Measurements from ENCODE around the gene POU2F3. TPM values are rescaled to one million over a fixed set of nuclear protein-coding genes. Genes with fewer than 3 reads are reported as not detected.

The POU2F3 gene
- total RNA-seq, 1 donor from 2014 or later = 0.97 TPM

DNA sequence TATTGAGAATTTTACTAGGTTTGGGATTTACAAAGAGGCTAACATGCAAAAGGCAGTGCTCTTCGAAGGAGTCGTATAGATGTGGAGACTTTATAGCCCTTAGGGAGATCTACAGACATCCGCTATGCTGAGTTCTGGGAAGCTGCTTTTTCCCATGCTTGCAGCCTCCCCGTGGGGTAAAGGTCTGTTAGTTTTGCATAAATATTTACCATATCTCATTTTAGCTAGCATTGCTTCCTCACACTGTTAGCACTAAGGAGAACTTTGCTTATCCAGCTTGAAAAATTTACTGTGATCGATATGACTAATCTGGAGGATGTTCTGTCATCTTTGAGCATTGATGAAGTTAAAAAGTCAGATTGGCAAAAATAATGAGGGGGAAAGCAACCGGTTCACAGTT is 114.8 kb downstream of the POU2F3 start:
- Mint-ChIP-seq H3K4me1 (ENCODE audit: unreplicated experiment) (peaks cover 19% of the 10 kb centered on the region), H3K36me3 (ENCODE audit: low read depth, unreplicated experiment) (peaks cover 14% of the 10 kb centered on the region), H3K4me3 (ENCODE audit: unreplicated experiment) (no peak overlapping the region), H3K27me3 (ENCODE audit: unreplicated experiment) (peaks cover 4% of the 10 kb centered on the region), H3K27ac (ENCODE audit: unreplicated experiment) (no peak overlapping the region), H3K9me3 (ENCODE audit: unreplicated experiment) (no peaks in the 10 kb centered on the region)
- TF ChIP-seq, protein P1, sequence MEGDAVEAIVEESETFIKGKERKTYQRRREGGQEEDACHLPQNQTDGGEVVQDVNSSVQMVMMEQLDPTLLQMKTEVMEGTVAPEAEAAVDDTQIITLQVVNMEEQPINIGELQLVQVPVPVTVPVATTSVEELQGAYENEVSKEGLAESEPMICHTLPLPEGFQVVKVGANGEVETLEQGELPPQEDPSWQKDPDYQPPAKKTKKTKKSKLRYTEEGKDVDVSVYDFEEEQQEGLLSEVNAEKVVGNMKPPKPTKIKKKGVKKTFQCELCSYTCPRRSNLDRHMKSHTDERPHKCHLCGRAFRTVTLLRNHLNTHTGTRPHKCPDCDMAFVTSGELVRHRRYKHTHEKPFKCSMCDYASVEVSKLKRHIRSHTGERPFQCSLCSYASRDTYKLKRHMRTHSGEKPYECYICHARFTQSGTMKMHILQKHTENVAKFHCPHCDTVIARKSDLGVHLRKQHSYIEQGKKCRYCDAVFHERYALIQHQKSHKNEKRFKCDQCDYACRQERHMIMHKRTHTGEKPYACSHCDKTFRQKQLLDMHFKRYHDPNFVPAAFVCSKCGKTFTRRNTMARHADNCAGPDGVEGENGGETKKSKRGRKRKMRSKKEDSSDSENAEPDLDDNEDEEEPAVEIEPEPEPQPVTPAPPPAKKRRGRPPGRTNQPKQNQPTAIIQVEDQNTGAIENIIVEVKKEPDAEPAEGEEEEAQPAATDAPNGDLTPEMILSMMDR (IDR thresholded peaks at IDR 0.05; ENCODE audit: unreplicated experiment) = no peak
- DNase-seq (ENCODE audit: low spot score) = no peak

DNA sequence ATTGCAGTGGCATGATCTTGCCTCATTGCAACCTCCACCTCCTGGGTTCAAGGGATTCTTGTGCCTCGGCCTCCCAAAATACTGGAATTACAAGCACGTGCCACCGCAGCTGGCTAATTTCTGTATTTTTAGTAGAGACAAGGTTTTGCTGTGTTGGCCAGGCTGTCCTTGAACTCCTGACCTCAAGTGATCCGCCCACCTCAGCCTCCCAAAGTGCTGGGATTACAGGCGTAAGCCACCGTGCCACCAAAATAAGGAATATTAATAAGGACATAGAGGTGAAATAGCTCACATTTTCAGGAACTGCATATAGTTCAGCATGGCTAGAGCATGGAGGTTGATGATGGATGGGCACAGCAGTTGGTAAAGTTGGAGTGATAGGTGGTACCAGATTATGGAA is 117.7 kb downstream of the POU2F3 start:
- Mint-ChIP-seq H3K4me3 (ENCODE audit: unreplicated experiment) (no peak overlapping the region), H3K9me3 (ENCODE audit: unreplicated experiment) (no peaks in the 10 kb centered on the region), H3K27me3 (ENCODE audit: unreplicated experiment) (peaks cover 4% of the 10 kb centered on the region), H3K36me3 (ENCODE audit: low read depth, unreplicated experiment) (peaks cover 14% of the 10 kb centered on the region), H3K27ac (ENCODE audit: unreplicated experiment) (no peak overlapping the region), H3K4me1 (ENCODE audit: unreplicated experiment) (peaks cover 11% of the 10 kb centered on the region)
- TF ChIP-seq, protein P1 (IDR thresholded peaks at IDR 0.05; ENCODE audit: unreplicated experiment) = no peak
- DNase-seq (ENCODE audit: low spot score) = no peak

DNA sequence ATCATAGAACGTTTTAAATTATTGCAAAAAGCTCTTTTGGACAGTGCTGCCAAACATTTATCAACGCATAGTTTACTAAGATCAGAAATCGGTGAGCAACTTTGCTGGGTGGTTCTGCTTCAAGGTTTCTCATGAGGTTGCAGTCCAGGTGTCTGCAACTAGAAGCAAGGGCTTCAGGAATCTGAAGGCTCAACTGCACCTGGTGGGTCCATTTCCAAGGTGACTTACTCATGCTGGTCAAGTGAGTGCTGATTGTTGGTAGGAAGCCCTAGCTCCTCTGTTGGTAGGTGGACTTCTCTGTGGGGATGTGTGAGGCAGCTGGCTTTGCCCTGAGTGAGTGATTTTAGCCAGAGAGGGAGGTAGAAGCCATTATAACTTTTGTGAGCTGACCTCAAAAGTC is 118.8 kb downstream of the POU2F3 start:
- Mint-ChIP-seq H3K9me3 (ENCODE audit: unreplicated experiment) (no peaks in the 10 kb centered on the region), H3K27me3 (ENCODE audit: unreplicated experiment) (peaks cover 7% of the 10 kb centered on the region), H3K27ac (ENCODE audit: unreplicated experiment) (no peak overlapping the region), H3K4me3 (ENCODE audit: unreplicated experiment) (no peak overlapping the region), H3K36me3 (ENCODE audit: low read depth, unreplicated experiment) (peaks cover 11% of the 10 kb centered on the region), H3K4me1 (ENCODE audit: unreplicated experiment) (peaks cover 5% of the 10 kb centered on the region)
- DNase-seq (ENCODE audit: low spot score) = no peak
- TF ChIP-seq, protein P1 (IDR thresholded peaks at IDR 0.05; ENCODE audit: unreplicated experiment) = no peak

DNA sequence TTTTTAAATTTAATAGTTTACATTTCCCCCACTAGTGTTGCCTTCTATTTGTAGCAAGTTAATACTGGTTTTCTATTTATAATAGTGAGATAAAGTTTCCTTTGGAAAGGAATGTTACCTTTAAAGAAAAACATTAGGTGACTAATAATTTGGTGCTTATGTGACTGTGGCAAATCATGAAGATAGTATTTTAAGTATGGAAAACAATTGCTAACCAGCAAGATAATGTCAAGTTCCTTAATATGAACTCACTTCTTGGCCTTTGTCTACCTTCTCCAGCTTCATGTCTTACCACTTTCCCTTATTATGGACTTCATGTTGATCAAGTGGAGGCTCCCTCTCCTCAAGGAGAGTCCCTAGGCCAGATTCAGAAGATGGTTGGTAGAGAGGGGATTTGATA is 123.5 kb downstream of the POU2F3 start:
- no peak for DNase-seq (ENCODE audit: low spot score)
- no peak overlapping the region for H3K4me3 Mint-ChIP-seq (ENCODE audit: unreplicated experiment)
- H3K27ac Mint-ChIP-seq (ENCODE audit: unreplicated experiment) = no peak overlapping the region
- no peaks in the 10 kb centered on the region for H3K4me1 Mint-ChIP-seq (ENCODE audit: unreplicated experiment)
- TF ChIP-seq, protein P1 (IDR thresholded peaks at IDR 0.05; ENCODE audit: unreplicated experiment) = no peak
- peaks cover 6% of the 10 kb centered on the region for H3K27me3 Mint-ChIP-seq (ENCODE audit: unreplicated experiment)
- H3K36me3 Mint-ChIP-seq (ENCODE audit: low read depth, unreplicated experiment) = no peaks in the 10 kb centered on the region
- H3K9me3 Mint-ChIP-seq (ENCODE audit: unreplicated experiment) = no peaks in the 10 kb centered on the region

DNA sequence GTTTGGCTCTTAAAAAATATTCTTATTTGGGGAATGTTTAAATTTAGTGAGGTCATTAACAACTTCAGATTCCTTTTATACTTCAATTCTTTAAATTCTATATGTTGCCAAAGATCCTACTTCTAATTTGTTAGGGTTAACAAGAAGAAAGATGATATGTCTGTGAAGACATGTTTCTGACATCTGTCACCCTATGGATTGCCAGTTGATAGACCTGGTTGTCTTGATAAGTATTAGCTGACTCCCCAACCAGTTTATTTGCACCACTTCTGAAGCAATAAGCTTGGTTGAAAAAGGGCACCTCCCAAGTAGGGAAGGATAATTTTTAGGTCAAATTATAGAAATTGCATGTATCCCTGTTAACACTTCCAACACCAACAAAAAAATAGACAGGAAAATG is 125.6 kb downstream of the POU2F3 start:
- TF ChIP-seq, protein P1 (IDR thresholded peaks at IDR 0.05; ENCODE audit: unreplicated experiment) = no peak
- peaks cover 6% of the 10 kb centered on the region for H3K27me3 Mint-ChIP-seq (ENCODE audit: unreplicated experiment)
- H3K36me3 Mint-ChIP-seq (ENCODE audit: low read depth, unreplicated experiment) = no peaks in the 10 kb centered on the region
- no peak overlapping the region for H3K4me3 Mint-ChIP-seq (ENCODE audit: unreplicated experiment)
- peaks cover 14% of the 10 kb centered on the region for H3K4me1 Mint-ChIP-seq (ENCODE audit: unreplicated experiment)
- H3K9me3 Mint-ChIP-seq (ENCODE audit: unreplicated experiment) = no peaks in the 10 kb centered on the region
- H3K27ac Mint-ChIP-seq (ENCODE audit: unreplicated experiment) = no peak overlapping the region
- no peak for DNase-seq (ENCODE audit: low spot score)

Other genes starting within 250 kb of the POU2F3 start
- not detected for gene TRIM29, start 102.0 kb upstream of the POU2F3 start, total RNA-seq (ENCODE audit: unreplicated experiment)
- gene OAF, start 29.1 kb upstream of the POU2F3 start, total RNA-seq (ENCODE audit: unreplicated experiment) = 15.5 TPM
- gene TLCD5, start 85.2 kb downstream of the POU2F3 start, total RNA-seq (ENCODE audit: unreplicated experiment) = 15.2 TPM
- 128 TPM for gene ARHGEF12, start 96.3 kb downstream of the POU2F3 start, total RNA-seq (ENCODE audit: unreplicated experiment)